Esophagus mucosa (tissue), 1 donor: ENCODE measurements around the gene ZNF334. TPM values are rescaled to one million over a fixed set of nuclear protein-coding genes. Genes with fewer than 3 reads are reported as not detected.

Source experiments
- ATAC-seq: fragments of 200-7000 bp; cut with Tn5 transposase; one replicate; pipeline ENCODE4 v1.9.1; 2020
- total RNA-seq: library from RNA; stranded (reverse); gene quantifications from one replicate; pipeline ENCODE4 v1.2.4, GENCODE V29; 2023
- donor health status: DM: yes; HTN: yes; CAD: no.

The ZNF334 gene
- total RNA-seq, 1 donor from 2014 or later = 2.0 TPM

- no peak for ATAC-seq
Observed at GRCh38 chr20:46484954-46485353, 28.4 kb downstream of the ZNF334 start.

- no peak for ATAC-seq
Observed at GRCh38 chr20:46483879-46484278, 29.5 kb downstream of the ZNF334 start.

- ATAC-seq = no peak
Observed at GRCh38 chr20:46482864-46483263, 30.5 kb downstream of the ZNF334 start.

- ATAC-seq = no peak
Observed at GRCh38 chr20:46477640-46478039, 35.7 kb downstream of the ZNF334 start.

- no peak for ATAC-seq
Observed at GRCh38 chr20:46477225-46477624, 36.1 kb downstream of the ZNF334 start.

- no peak for ATAC-seq
Observed at GRCh38 chr20:46468508-46468907, 44.9 kb downstream of the ZNF334 start.

- ATAC-seq = no peak
Observed at GRCh38 chr20:46464451-46464850, 48.9 kb downstream of the ZNF334 start.

- ATAC-seq = no peak
Observed at GRCh38 chr20:46463852-46464251, 49.5 kb downstream of the ZNF334 start.

GRCh38 chr20:46461808-46462207 lies 51.6 kb downstream of the ZNF334 start:
- no peak for ATAC-seq

- peak; percentile 20 for ATAC-seq
Observed at GRCh38 chr20:46458866-46459750, 54.3 kb downstream of the ZNF334 start.

GRCh38 chr20:46456255-46457028 lies 56.9 kb downstream of the ZNF334 start:
- no peak for ATAC-seq

GRCh38 chr20:46455729-46456128 lies 57.6 kb downstream of the ZNF334 start:
- ATAC-seq = no peak

Other genes with a start within 250 kb of the ZNF334 start
- 0.40 TPM for gene CDH22, start 205.1 kb downstream of the ZNF334 start, total RNA-seq
- gene ELMO2, start 106.9 kb downstream of the ZNF334 start, total RNA-seq = 30.0 TPM
- not detected for gene OCSTAMP, start 37.1 kb upstream of the ZNF334 start, total RNA-seq
- gene SLC13A3, start 137.9 kb upstream of the ZNF334 start, total RNA-seq = 0.92 TPM
- gene TP53RK, start 175.9 kb upstream of the ZNF334 start, total RNA-seq = 7.8 TPM
- gene SLC2A10, start 196.1 kb upstream of the ZNF334 start, total RNA-seq = 2.1 TPM